AG09319 (cell line): Measurements from ENCODE around the gene COPRS.

Experiments
- DNase-seq: peaks from one replicate; pipeline ENCODE4 v3.0.0-alpha.2; 2010; ENCODE audit warnings: low read depth; ENCODE audit errors: extremely low read depth
- CTCF ChIP-seq: IDR thresholded peaks from 2 replicates; pipeline ENCODE4 v1.5.1; 2011; ENCODE audit warnings: low read depth, mild to moderate bottlenecking, inconsistent platforms, low read length, moderate library complexity

The COPRS gene

GRCh38 chr17:31869031-31869430 lies 10.0 kb upstream of the COPRS start:
- no peak for TF ChIP-seq CTCF
- DNase-seq: no peak

DNA sequence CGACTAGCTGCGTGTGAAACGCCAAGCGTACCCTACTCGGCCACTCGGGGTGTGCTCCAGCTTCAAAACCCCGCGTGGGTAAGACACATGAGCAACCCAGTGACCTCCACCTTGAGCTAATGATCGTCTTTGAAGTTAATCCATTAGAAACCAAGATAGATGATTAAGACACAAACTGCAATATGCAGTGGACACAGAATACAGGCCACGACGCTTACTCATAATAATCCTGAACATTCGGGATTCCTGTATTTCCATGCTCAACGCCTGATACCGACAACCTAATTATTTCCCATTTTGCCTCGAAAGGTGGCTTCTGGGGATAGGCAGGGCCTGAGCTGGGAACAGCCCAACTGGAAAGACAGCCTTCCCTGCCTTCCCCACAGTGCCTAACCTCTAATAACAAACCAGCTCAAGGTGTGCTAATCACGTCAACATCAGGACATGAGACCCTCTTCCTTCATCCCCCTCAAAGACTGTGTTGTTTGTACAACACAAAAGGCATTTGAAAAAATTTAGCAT lies 504 bp upstream of the COPRS start:
- DNase-seq: no peak
- TF ChIP-seq CTCF: no peak

DNA sequence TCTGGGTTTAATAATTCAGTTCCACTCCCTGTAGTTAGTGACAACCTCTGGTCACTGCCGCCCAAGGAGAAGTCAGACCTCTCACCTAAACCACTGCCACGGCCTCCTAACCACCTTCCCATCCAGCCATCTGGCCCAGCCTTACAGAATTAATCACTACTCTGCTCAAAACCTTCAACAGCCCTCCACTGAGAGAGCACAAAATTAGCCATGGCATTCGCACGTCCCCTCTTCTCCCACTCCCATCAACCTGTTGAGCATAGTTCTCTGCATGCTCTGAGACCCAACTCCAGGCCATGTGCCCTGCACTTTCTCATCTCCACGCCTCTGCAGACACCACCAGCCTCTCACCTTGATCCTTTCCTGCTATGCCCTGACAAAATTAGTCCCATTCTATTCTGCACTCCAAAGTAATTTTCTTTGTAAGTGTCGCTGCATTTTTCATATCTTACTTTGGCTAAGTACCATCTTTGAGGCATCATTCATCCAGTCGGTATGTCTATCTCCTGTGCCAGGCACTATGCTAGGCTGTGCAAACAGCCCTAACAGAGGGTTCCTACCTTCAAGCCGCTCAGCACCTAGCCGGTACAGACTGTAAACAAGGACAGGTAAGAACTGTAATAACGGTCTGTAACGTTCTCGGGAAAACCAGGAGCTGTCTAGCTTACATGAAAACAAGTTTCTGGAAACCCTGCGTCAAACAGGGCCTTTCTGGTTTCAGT lies 963 bp downstream of the COPRS start:
- no peak for TF ChIP-seq CTCF

GRCh38 chr17:31856750-31857149 lies 2.3 kb downstream of the COPRS start:
- DNase-seq: no peak
- TF ChIP-seq CTCF: no peak

More for the DNA sequence above, 963 bp downstream of the COPRS start:
- DNase-seq: no peak

DNA sequence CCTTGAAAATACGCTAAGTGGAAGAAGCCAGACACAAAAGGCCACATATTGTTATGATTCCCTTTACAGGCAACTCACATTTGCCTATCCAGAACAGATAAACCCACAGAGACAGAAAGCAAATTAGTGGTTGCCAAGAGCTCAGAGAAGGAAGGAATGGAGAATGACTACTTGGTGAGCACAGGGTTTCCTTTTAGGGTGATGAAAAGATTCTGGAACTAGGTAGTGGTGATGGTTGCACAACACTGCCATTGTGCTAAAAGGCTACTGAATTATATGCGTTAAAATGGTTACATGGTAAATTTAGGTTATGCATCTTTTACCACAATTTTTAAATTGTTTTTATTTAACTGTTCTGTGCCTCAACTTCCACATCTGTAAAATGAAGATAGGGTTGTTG lies 4.4 kb downstream of the COPRS start:
- no peak for DNase-seq
- TF ChIP-seq CTCF: no peak

GRCh38 chr17:31853911-31854470 lies 5.1 kb downstream of the COPRS start:
- DNase-seq: no peak
- no peak for TF ChIP-seq CTCF

DNA sequence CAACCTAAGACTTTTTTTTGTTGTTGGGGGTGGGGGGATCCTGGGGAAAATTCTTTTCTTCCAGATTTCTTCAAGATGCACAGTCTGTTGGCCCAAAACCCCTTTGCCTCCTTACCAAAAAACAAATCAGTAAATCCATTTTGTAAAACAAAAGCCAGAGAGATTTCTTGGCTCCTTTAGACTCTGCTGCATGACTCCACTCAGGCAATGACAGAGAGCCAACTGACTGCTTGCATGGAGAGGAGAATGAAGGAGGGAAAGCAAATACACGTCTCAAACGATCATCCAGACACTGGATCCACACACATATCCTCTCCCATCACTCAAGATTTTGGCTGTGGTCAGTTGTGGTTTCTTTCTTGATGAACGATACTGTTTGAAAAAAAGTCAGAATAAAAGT lies 13.8 kb downstream of the COPRS start:
- TF ChIP-seq CTCF: no peak
- DNase-seq: no peak
